ENCODE measurements around the gene DLG2.

Gene DLG2

DNA sequence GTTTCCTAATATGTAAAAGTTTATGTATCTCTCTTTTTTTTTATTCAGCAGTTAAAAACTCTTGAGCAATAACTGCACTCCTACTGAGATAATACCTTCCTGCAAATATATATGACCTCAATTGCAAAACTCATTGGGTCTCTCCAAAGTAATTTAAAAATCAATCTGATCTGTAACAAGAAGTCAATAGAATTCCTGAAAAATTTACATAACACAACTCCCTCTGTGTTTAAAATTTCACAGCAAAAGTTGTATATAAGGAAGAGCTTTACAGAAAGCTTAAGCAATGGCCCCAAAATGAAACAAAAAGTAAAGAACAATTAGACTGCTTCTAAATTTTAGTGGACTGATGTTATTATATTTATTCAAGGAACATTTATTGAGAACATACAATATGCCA lies 313.4 kb downstream of the DLG2 start:
- H3K27ac ChIP-seq (replicated peaks), result no peak overlapping the region
- no peak for DNase-seq (ENCODE audit: low read depth in 1 of 2, low spot score in 1 of 2)
- TF ChIP-seq SPI1 (IDR thresholded peaks at IDR 0.05; ENCODE audit: borderline replicate concordance, low read depth) (no peak), GABPA (IDR thresholded peaks at IDR 0.05; ENCODE audit: low read depth) (no peak), POLR2AphosphoS5 (IDR thresholded peaks at IDR 0.05; ENCODE audit: low read depth) (no peak)
- TF ChIP-seq, protein P1, sequence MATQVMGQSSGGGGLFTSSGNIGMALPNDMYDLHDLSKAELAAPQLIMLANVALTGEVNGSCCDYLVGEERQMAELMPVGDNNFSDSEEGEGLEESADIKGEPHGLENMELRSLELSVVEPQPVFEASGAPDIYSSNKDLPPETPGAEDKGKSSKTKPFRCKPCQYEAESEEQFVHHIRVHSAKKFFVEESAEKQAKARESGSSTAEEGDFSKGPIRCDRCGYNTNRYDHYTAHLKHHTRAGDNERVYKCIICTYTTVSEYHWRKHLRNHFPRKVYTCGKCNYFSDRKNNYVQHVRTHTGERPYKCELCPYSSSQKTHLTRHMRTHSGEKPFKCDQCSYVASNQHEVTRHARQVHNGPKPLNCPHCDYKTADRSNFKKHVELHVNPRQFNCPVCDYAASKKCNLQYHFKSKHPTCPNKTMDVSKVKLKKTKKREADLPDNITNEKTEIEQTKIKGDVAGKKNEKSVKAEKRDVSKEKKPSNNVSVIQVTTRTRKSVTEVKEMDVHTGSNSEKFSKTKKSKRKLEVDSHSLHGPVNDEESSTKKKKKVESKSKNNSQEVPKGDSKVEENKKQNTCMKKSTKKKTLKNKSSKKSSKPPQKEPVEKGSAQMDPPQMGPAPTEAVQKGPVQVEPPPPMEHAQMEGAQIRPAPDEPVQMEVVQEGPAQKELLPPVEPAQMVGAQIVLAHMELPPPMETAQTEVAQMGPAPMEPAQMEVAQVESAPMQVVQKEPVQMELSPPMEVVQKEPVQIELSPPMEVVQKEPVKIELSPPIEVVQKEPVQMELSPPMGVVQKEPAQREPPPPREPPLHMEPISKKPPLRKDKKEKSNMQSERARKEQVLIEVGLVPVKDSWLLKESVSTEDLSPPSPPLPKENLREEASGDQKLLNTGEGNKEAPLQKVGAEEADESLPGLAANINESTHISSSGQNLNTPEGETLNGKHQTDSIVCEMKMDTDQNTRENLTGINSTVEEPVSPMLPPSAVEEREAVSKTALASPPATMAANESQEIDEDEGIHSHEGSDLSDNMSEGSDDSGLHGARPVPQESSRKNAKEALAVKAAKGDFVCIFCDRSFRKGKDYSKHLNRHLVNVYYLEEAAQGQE (IDR thresholded peaks at IDR 0.05; ENCODE audit: insufficient replicate concordance, low read depth), result no peak

DNA sequence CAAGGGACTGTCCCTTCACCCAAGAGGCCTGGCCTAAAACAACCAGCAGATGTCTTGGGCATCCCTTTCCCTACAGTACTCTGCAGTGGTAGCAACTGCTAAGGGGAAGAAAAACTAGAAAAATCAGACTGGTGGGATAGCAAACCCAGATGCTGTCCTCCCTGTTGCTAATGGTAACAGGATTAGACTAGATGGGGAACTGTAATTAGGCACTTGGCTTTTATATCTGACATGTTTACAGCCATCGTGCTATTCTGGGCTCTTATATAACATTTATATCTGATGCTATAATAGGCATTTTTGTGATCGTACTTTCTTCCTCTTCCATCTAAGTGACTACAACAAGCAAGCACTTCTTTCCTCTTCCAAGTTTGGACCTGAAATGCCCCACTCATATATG lies 316.7 kb downstream of the DLG2 start:
- TF ChIP-seq GABPA (IDR thresholded peaks at IDR 0.05; ENCODE audit: low read depth) (no peak), SPI1 (IDR thresholded peaks at IDR 0.05; ENCODE audit: borderline replicate concordance, low read depth) (no peak), POLR2AphosphoS5 (IDR thresholded peaks at IDR 0.05; ENCODE audit: low read depth) (no peak)
- TF ChIP-seq, protein P1 (IDR thresholded peaks at IDR 0.05; ENCODE audit: insufficient replicate concordance, low read depth), result no peak
- TF ChIP-seq, protein P2, sequence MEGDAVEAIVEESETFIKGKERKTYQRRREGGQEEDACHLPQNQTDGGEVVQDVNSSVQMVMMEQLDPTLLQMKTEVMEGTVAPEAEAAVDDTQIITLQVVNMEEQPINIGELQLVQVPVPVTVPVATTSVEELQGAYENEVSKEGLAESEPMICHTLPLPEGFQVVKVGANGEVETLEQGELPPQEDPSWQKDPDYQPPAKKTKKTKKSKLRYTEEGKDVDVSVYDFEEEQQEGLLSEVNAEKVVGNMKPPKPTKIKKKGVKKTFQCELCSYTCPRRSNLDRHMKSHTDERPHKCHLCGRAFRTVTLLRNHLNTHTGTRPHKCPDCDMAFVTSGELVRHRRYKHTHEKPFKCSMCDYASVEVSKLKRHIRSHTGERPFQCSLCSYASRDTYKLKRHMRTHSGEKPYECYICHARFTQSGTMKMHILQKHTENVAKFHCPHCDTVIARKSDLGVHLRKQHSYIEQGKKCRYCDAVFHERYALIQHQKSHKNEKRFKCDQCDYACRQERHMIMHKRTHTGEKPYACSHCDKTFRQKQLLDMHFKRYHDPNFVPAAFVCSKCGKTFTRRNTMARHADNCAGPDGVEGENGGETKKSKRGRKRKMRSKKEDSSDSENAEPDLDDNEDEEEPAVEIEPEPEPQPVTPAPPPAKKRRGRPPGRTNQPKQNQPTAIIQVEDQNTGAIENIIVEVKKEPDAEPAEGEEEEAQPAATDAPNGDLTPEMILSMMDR (IDR thresholded peaks at IDR 0.05; ENCODE audit: insufficient read depth, low read length), result no peak
- H3K27ac ChIP-seq (replicated peaks), result no peak overlapping the region
- no peaks in the 10 kb centered on the region for H3K27me3 ChIP-seq (ENCODE audit: insufficient read depth, poor library complexity, severe bottlenecking)
- DNase-seq (ENCODE audit: low read depth in 1 of 2, low spot score in 1 of 2), result no peak
- H3K4me3 ChIP-seq (replicated peaks; ENCODE audit: insufficient read depth, low read length), result no peak overlapping the region

More for the DNA sequence above, 313.4 kb downstream of the DLG2 start:
- H3K4me3 ChIP-seq (replicated peaks; ENCODE audit: insufficient read depth, low read length), result no peak overlapping the region
- H3K27me3 ChIP-seq (ENCODE audit: insufficient read depth, poor library complexity, severe bottlenecking), result no peaks in the 10 kb centered on the region

DNA sequence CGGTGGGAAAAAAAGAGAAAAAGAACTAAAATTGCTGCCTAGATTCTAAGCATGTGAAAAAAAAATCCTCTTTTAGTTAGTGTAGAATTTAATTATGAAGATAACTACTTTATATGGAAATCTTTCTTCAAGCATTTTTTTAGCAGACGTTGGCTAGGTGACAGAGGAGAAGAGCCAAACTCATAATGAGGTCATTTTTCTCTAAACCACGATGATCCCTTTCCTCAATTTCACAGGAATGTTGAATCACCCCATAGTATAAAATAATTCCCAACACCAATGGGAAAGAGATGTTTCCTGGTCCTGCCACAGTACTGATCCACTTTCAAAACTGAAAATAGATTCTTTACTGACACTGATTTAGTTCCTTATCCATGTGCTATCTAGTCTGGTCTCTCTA lies 319.8 kb downstream of the DLG2 start:
- TF ChIP-seq, protein P1 (IDR thresholded peaks at IDR 0.05; ENCODE audit: insufficient replicate concordance, low read depth), result no peak
- no peak for TF ChIP-seq POLR2AphosphoS5 (IDR thresholded peaks at IDR 0.05; ENCODE audit: low read depth)
- no peak for TF ChIP-seq GABPA (IDR thresholded peaks at IDR 0.05; ENCODE audit: low read depth)
- TF ChIP-seq SPI1 (IDR thresholded peaks at IDR 0.05; ENCODE audit: borderline replicate concordance, low read depth), result no peak
- TF ChIP-seq, protein P2 (IDR thresholded peaks at IDR 0.05; ENCODE audit: insufficient read depth, low read length), result no peak
- no peak overlapping the region for H3K27ac ChIP-seq (replicated peaks)
- no peak overlapping the region for H3K4me3 ChIP-seq (replicated peaks; ENCODE audit: insufficient read depth, low read length)
- no peak for DNase-seq (ENCODE audit: low read depth in 1 of 2, low spot score in 1 of 2)
- no peaks in the 10 kb centered on the region for H3K27me3 ChIP-seq (ENCODE audit: insufficient read depth, poor library complexity, severe bottlenecking)
